A549 (cell line): ENCODE measurements around the gene BMS1. TPM values are rescaled to one million over a fixed set of nuclear protein-coding genes. Genes with fewer than 3 reads are reported as not detected.
A peak's percentile ranks its signal among the peaks of the same experiment; 100 is the strongest.

Source experiments
- ATAC-seq, 2 experiments: fragments of 200-7000 bp in 1 of 2; fragments of >200 bp in 1 of 2; cut with Nextera tagmentation in 1 of 2; cut with Tn5 transposase in 1 of 2; 3 replicates each; pipeline versions ENCODE4 v1.8.0 to v1.9.1; 2018 to 2020; ENCODE audit warnings: mild to moderate bottlenecking in 1 of 2, moderate library complexity in 1 of 2
- CTCF ChIA-PET: fragments of 300-600 bp; sonication (Branson Sonifier 250); formaldehyde crosslinking; extraction: SDS; loops from one replicate; lab custom pipeline; 2021; ENCODE audit warnings: antibody characterized with exemption, inconsistent platforms; lab: Yijun Ruan, JAX
- POLR2A ChIA-PET: fragments of 350-600 bp; formaldehyde crosslinking; extraction: SDS; loops from one replicate; lab custom pipeline; 2021; ENCODE audit warnings: antibody characterized with exemption, inconsistent platforms; lab: Yijun Ruan, JAX
- DNase-seq, 2 experiments: peaks; one replicate each; pipeline versions ENCODE4 v3.0.0 to v3.0.0-alpha.2; 2011 to 2016; ENCODE audit warnings: low read depth in 1 of 2, low spot score in 1 of 2
- FAIRE-seq: peaks from 2 replicates; lab custom pipeline; 2011; peaks lifted over from hg19 to GRCh38; lab: Jason Lieb, UNC
- H3K27ac ChIP-seq, 2 experiments: fragments of >200 bp; sonication (Bioruptor Twin); formaldehyde crosslinking; 3 replicates each; pipeline ENCODE4 v1.5.1; 2016 to 2017
- H3K4me1 ChIP-seq: fragments of >200 bp; sonication (Bioruptor Twin); formaldehyde crosslinking; 3 replicates; pipeline ENCODE4 v1.6.1; 2016
- H3K4me2 ChIP-seq: fragments of >200 bp; sonication (Bioruptor Twin); formaldehyde crosslinking; 3 replicates; pipeline ENCODE4 v1.6.1; 2016
- H3K4me3 ChIP-seq: fragments of >200 bp; sonication (Bioruptor Twin); formaldehyde crosslinking; 3 replicates; pipeline ENCODE4 v1.5.1; 2016
- H3K9me3 ChIP-seq: fragments of >200 bp; sonication (Bioruptor Twin); formaldehyde crosslinking; 3 replicates; pipeline ENCODE4 v1.6.1; 2016
- CBX8 ChIP-seq: fragments of 200-600 bp; sonication (generic); IDR thresholded peaks from 2 replicates; pipeline ENCODE4 v1.6.1; 2016
- CEBPB ChIP-seq, 2 experiments: fragments of >200 bp in 1 of 2; sonication (Bioruptor Twin) in 1 of 2; formaldehyde crosslinking in 1 of 2; IDR thresholded peaks; 2 replicates each; pipeline ENCODE4 v1.6.1; 2012 to 2016
- EHF ChIP-seq: fragments of 250-450 bp; sonication (Bioruptor Pico); IDR thresholded peaks from 2 replicates; pipeline ENCODE4 v1.5.0; 2020; ENCODE audit warnings: mild to moderate bottlenecking
- EP300 ChIP-seq, 2 experiments: fragments of >200 bp; sonication (Bioruptor Twin); formaldehyde crosslinking; IDR thresholded peaks; 2 replicates in 1 of 2; 3 replicates in 1 of 2; pipeline ENCODE4 v1.6.1; 2016 to 2017
- ESRRA ChIP-seq: fragments of 150-350 bp; IDR thresholded peaks from 2 replicates; pipeline ENCODE4 v1.6.1; 2014; ENCODE audit warnings: mild to moderate bottlenecking, low read length, borderline replicate concordance
- FOSB ChIP-seq: fragments of 250-450 bp; sonication (Bioruptor Pico); IDR thresholded peaks from 2 replicates; pipeline ENCODE4 v1.5.0; 2020; ENCODE audit warnings: mild to moderate bottlenecking, moderate library complexity
- FOXS1 ChIP-seq: fragments of 250-450 bp; sonication (Bioruptor Pico); IDR thresholded peaks from 2 replicates; pipeline ENCODE4 v1.5.0; 2020; ENCODE audit warnings: mild to moderate bottlenecking, moderate library complexity
- GATA3 ChIP-seq: IDR thresholded peaks from 2 replicates; pipeline ENCODE4 v1.6.1; 2012; ENCODE audit warnings: borderline replicate concordance
- JUNB ChIP-seq: fragments of >200 bp; sonication (Bioruptor Twin); formaldehyde crosslinking; IDR thresholded peaks from 2 replicates; pipeline ENCODE4 v1.6.1; 2016
- KDM1A ChIP-seq: fragments of 200-600 bp; sonication (generic); IDR thresholded peaks from 2 replicates; pipeline ENCODE4 v1.6.1; 2016; ENCODE audit warnings: low read depth, mild to moderate bottlenecking
- KDM5A ChIP-seq: fragments of 200-600 bp; sonication (generic); IDR thresholded peaks from 2 replicates; pipeline ENCODE4 v1.6.1; 2016; ENCODE audit warnings: antibody characterized with exemption, mild to moderate bottlenecking
- PHF8 ChIP-seq: fragments of 200-600 bp; sonication (generic); IDR thresholded peaks from 2 replicates; pipeline ENCODE4 v1.6.1; 2016; ENCODE audit warnings: low read depth, mild to moderate bottlenecking, antibody characterized with exemption, moderate library complexity, borderline replicate concordance
- POLR2A ChIP-seq: IDR thresholded peaks from 2 replicates; pipeline ENCODE4 v1.6.1; 2012; ENCODE audit warnings: mild to moderate bottlenecking, low read length
- RAD21 ChIP-seq, 2 experiments: fragments of >200 bp in 1 of 2; sonication (Bioruptor Twin) in 1 of 2; formaldehyde crosslinking in 1 of 2; IDR thresholded peaks in 1 of 2; conservative IDR thresholded peaks in 1 of 2; 2 replicates in 1 of 2; 3 replicates in 1 of 2; pipeline ENCODE4 v1.6.1; 2012 to 2018; ENCODE audit warnings: inconsistent platforms in 1 of 2
- SMC3 ChIP-seq: fragments of >200 bp; sonication (Bioruptor Twin); formaldehyde crosslinking; IDR thresholded peaks from 3 replicates; pipeline ENCODE4 v1.6.1; 2018; ENCODE audit warnings: inconsistent platforms
- TFCP2L1 ChIP-seq: fragments of 250-450 bp; sonication (Bioruptor Pico); IDR thresholded peaks from 2 replicates; pipeline ENCODE4 v1.5.0; 2021; ENCODE audit warnings: mild to moderate bottlenecking
- WGBS: methylation state at CpG from one replicate; pipeline ENCODE4 v1.1.6; 2017; ENCODE audit errors: missing lambda C conversion rate; 5-methylcytosine and 5-hydroxymethylcytosine counted together
- polyA plus RNA-seq, 4 experiments: library from polyadenylated mRNA; depleted of rRNA in 3 of 4; stranded (reverse); fragments of >200 nt; fragmentation: RNase III in 1 of 4; extraction: RNeasy Plus Mini Kit Qiagen cat#74134 plus additional on column Dnase treatment in 1 of 4; gene quantifications; 2 replicates in 3 of 4; 3 replicates in 1 of 4; pipeline ENCODE4 v1.2.3, GENCODE V29; 2011 to 2017
- TF ChIP-seq, protein P1 (sequence below): fragments of 450-650 bp; IDR thresholded peaks from 2 replicates; pipeline ENCODE4 v1.6.1; 2014; ENCODE audit warnings: antibody characterized with exemption
- TF ChIP-seq, protein P2 (sequence below): fragments of >200 bp; sonication (Bioruptor Twin); formaldehyde crosslinking; IDR thresholded peaks from 3 replicates; pipeline ENCODE4 v1.5.1; 2016
- TF ChIP-seq, protein P3 (sequence below): IDR thresholded peaks from 2 replicates; pipeline ENCODE4 v1.6.1; 2012

Gene BMS1
- polyA plus RNA-seq, 2 of the 4 experiments (the other 2 are of a cell fraction): 14.4 to 21.2 TPM

DNA sequence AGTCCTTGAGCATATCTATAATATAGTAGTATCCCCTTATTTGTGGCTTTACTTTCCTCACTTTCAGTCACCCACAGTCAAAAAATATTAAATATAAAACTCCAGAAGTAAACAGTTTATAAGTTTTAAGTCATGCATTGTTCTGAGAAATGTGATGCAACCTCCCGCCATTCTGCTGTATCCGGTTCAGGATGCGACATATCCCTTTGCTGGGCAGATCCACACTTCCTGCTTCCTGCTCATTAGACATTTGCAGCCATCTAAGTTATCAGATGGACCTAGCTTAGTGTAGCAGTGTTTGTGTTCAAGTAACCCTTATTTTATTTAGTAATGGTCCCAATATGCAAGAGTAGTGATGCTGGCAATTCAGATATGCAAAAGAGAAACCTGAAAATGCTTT is 38.9 kb upstream of the BMS1 start:
- no peak for FAIRE-seq
- TF ChIP-seq KDM5A (no peak), CBX8 (no peak), EP300 (IDR thresholded peaks at IDR 0.05) (no peak), RAD21 (conservative IDR thresholded peaks at IDR 0.05 in 1 of 2, IDR thresholded peaks at IDR 0.05 in 1 of 2) (no peak), GATA3 (no peak)
- 65% methylated on average over 3 of the region's 3 CpGs for WGBS
- DNase-seq: no peak
- no peak for ATAC-seq
- CTCF ChIA-PET: no interaction called here
- no peak overlapping the region for H3K27ac ChIP-seq
- H3K4me1 ChIP-seq: no peaks in the 10 kb centered on the region
- POLR2A ChIA-PET: no interaction called here
- no peaks in the 10 kb centered on the region for H3K9me3 ChIP-seq
- H3K4me2 ChIP-seq: no peak overlapping the region
- H3K4me3 ChIP-seq: no peak overlapping the region

DNA sequence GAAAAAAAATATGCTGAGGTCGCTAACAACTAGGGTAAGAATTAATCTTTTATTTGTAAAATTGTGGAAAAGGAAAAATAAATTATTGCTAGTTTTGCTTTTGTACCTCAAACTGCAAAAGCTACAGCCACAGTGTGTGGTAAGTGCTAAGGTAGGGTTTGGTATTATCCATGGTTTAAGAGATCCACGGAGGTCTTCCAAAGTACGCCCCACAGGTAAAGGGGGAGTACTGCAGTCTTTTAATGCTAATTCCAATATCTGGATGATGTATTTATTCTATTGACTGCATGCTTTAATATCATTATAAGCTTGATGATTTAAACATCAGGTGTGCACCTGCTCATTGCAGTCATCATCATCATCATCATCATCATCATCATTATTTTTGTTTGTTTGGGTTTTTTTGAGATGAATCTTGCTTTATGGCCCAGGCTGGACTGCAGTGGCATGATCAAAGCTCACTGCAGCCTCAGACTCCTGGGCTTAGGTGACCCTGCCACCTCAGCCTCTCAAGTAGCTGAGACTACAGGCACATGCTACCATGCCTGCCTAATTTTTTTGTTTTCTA is 38.4 kb upstream of the BMS1 start:
- FAIRE-seq: no peak
- Histone ChIP-seq H3K9me3 (no peaks in the 10 kb centered on the region), H3K4me1 (no peaks in the 10 kb centered on the region), H3K27ac (no peak overlapping the region), H3K4me3 (no peak overlapping the region)
- WGBS: 2% methylated on average over 3 of the region's 3 CpGs
- no peak for DNase-seq
- ChIA-PET POLR2A (no interaction called here), CTCF (interaction anchor here (1.0 to 1.3 kb wide), 3 partner anchors 9 to 254 kb away, joined by 3 to 4 read pairs (median 3); no protein-coding TSS in a partner anchor)
- TF ChIP-seq, protein P1, sequence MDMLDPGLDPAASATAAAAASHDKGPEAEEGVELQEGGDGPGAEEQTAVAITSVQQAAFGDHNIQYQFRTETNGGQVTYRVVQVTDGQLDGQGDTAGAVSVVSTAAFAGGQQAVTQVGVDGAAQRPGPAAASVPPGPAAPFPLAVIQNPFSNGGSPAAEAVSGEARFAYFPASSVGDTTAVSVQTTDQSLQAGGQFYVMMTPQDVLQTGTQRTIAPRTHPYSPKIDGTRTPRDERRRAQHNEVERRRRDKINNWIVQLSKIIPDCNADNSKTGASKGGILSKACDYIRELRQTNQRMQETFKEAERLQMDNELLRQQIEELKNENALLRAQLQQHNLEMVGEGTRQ: no peak
- TF ChIP-seq EHF (CRISPR knock-in tag) (no peak), TFCP2L1 (CRISPR knock-in tag) (no peak), CEBPB (IDR thresholded peaks at IDR 0.05) (no peak), KDM1A (no peak), FOSB (CRISPR knock-in tag) (no peak), POLR2A (no peak), ESRRA (no peak), FOXS1 (CRISPR knock-in tag) (no peak), PHF8 (no peak)
- TF ChIP-seq, protein P2, sequence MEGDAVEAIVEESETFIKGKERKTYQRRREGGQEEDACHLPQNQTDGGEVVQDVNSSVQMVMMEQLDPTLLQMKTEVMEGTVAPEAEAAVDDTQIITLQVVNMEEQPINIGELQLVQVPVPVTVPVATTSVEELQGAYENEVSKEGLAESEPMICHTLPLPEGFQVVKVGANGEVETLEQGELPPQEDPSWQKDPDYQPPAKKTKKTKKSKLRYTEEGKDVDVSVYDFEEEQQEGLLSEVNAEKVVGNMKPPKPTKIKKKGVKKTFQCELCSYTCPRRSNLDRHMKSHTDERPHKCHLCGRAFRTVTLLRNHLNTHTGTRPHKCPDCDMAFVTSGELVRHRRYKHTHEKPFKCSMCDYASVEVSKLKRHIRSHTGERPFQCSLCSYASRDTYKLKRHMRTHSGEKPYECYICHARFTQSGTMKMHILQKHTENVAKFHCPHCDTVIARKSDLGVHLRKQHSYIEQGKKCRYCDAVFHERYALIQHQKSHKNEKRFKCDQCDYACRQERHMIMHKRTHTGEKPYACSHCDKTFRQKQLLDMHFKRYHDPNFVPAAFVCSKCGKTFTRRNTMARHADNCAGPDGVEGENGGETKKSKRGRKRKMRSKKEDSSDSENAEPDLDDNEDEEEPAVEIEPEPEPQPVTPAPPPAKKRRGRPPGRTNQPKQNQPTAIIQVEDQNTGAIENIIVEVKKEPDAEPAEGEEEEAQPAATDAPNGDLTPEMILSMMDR: no peak
- TF ChIP-seq, all 56 proteins: peak for 0
- ATAC-seq: peak in 1 of 2 experiments; percentile 62; a peak in 2 of 6 replicates
- H3K4me2 ChIP-seq: no peak overlapping the region

DNA sequence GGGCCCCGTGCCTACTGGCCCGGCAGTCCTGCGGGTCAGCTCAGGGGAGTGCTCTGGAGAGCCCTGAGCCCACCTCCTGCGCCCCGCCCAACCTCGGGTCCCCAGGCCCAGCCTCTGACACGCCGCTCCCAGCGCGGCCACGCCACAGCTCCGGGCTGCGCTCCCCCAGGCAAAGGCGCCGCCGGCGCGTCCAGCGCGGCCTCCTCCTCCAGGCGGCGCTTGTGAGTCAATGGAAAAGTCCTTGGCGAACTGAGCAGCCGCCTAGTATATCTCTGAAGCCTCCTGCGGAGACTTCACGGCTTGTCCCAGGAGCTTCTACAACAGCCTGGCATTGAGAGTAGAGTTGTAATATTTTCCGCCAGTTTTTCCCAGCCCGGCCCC is 29.5 kb upstream of the BMS1 start:
- ATAC-seq (peak; percentile 75 to 93), DNase-seq (peak; percentile 66 to 75), FAIRE-seq (no peak)
- ChIA-PET CTCF (interaction anchor here (0.6 to 6.1 kb wide), 34 partner anchors 8 to 705 kb away, joined by 3 to 56 read pairs (median 4); partner anchors contain the start of gene BMS1), POLR2A (interaction anchor here (2.9 kb wide), 1 partner anchor 30 kb away, joined by 38 read pairs; the partner anchor contains the start of gene BMS1)
- peak overlapping the region; percentile 99 for H3K4me2 ChIP-seq
- H3K27ac ChIP-seq: peak overlapping the region; percentile 46 to 50; a peak in 2 of 6 replicates
- H3K9me3 ChIP-seq: 0 out of 3 replicates have a peak, but pooled peaks cover 4% of the 10 kb centered on the region
- 0% methylated on average over 2 of the region's 28 CpGs for WGBS
- peak overlapping the region; percentile 48 for H3K4me3 ChIP-seq
- H3K4me1 ChIP-seq: 0 out of 3 replicates have a peak, but pooled peaks cover 15% of the 10 kb centered on the region
- TF ChIP-seq, protein P2: peak; percentile 81
- TF ChIP-seq JUNB: no peak
- peak; percentile 54 to 63 for TF ChIP-seq RAD21 (conservative IDR thresholded peaks at IDR 0.05 in 1 of 2, IDR thresholded peaks at IDR 0.05 in 1 of 2)
- TF ChIP-seq SMC3: peak; percentile 78
- TF ChIP-seq, protein P3, sequence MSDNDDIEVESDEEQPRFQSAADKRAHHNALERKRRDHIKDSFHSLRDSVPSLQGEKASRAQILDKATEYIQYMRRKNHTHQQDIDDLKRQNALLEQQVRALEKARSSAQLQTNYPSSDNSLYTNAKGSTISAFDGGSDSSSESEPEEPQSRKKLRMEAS: peak; percentile 59; the same call in 1 of the 2 replicates
